ENCODE results near the gene BPNT1.

GRCh38 chr1:220011620-220012019 lies 78.0 kb downstream of the BPNT1 start:
- TF ChIP-seq CTCF (IDR thresholded peaks at IDR 0.05; ENCODE audit: extremely low read depth in 1 of 2, insufficient read depth in 1 of 2, low read depth in 1 of 2, low read length in 2 of 2), result no peak
- TF ChIP-seq EZH2 (IDR thresholded peaks at IDR 0.05; ENCODE audit: borderline replicate concordance, low read depth, low read length, severe bottlenecking), result no peak
- no peak for TF ChIP-seq POLR2AphosphoS5 (IDR thresholded peaks at IDR 0.05; ENCODE audit: insufficient read depth, low read depth, low read length)
- TF ChIP-seq POLR2A (IDR thresholded peaks at IDR 0.05; ENCODE audit: low read depth, low read length), result no peak
- no peak for TF ChIP-seq MYC (IDR thresholded peaks at IDR 0.05; ENCODE audit: low read depth, low read length)
- no peak for TF ChIP-seq GATA2 (IDR thresholded peaks at IDR 0.05; ENCODE audit: insufficient read depth, insufficient read length, low read depth, low read length)
- no peak for TF ChIP-seq MAX (IDR thresholded peaks at IDR 0.05; ENCODE audit: insufficient read depth, insufficient read length)
- TF ChIP-seq JUN (IDR thresholded peaks at IDR 0.05; ENCODE audit: borderline replicate concordance, insufficient read depth, insufficient read length, low read depth), result no peak
- no peak for TF ChIP-seq FOS (IDR thresholded peaks at IDR 0.05; ENCODE audit: borderline replicate concordance, insufficient read depth, low read length)

All from endothelial cell of umbilical vein (primary cell).